ENCODE results near the gene ARFGEF2.
A peak's percentile ranks its signal among the peaks of the same experiment; 100 is the strongest.

The ARFGEF2 gene

DNA sequence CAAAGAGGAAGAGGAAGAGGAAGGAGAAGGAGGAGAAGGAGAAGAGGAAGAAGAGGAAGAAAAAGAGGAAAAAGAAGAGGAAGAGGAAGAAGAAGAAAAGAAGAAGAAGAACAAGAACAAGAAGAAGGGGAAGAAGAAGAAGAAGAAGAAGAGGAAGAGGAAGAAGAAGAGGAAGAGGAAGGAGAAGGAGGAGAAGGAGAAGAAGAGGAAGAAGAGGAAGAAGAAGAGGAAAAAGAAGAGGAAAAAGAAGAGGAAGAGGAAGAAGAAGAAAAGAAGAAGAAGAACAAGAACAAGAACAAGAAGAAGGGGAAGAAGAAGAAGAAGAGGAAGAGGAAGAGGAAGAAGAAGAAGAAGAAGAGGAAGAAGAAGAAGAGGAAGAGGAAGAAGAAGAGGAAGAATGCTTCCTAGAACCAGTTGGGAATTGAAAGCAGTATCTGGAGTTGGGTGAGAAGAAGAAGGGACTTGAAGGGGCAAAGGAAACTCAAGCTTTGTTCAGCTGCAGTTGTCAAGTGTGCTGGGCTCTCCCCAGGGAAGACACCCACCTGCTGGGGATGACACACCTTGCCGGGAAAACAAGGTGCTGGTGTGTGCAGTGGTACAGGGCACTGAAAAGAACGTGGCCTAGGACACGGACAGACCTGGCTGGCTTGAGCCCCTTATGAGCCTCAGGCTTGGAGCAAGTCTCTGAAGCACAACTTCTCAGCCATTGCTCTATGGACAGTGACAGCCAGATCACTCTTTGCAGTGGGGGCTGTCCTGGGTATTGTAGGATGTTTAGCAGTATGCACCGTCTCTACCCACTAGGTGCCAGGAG, 30.1 kb upstream of the ARFGEF2 start:
- DNase-seq (ENCODE audit: extremely low read depth, low read depth): no peak
- TF ChIP-seq, protein P1, sequence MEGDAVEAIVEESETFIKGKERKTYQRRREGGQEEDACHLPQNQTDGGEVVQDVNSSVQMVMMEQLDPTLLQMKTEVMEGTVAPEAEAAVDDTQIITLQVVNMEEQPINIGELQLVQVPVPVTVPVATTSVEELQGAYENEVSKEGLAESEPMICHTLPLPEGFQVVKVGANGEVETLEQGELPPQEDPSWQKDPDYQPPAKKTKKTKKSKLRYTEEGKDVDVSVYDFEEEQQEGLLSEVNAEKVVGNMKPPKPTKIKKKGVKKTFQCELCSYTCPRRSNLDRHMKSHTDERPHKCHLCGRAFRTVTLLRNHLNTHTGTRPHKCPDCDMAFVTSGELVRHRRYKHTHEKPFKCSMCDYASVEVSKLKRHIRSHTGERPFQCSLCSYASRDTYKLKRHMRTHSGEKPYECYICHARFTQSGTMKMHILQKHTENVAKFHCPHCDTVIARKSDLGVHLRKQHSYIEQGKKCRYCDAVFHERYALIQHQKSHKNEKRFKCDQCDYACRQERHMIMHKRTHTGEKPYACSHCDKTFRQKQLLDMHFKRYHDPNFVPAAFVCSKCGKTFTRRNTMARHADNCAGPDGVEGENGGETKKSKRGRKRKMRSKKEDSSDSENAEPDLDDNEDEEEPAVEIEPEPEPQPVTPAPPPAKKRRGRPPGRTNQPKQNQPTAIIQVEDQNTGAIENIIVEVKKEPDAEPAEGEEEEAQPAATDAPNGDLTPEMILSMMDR (IDR thresholded peaks at IDR 0.05; ENCODE audit: low read depth, low read length, missing control alignments): no peak
- no peak overlapping the region for H3K4me3 ChIP-seq (replicated peaks; ENCODE audit: low read depth, low read length)

DNA sequence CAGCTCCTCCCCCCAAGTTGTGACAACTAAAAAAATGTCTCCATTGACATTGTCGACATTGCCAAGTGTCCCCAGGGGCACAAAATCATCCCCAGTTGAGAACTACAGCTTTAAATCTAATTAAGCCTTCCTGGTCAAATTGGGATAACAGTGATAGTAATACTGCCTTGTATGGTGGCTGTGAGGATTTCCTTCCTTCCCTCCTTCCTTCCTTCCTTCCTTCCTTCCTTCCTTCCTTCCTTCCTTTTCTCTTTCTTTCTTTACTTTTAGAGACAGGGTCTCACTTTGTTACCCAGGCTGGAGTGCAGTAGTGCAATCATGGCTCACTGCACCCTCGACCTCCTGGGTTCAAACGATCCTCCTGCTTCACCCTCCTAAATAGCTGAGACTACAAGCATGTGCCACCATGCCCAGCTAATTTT, 29.5 kb upstream of the ARFGEF2 start:
- TF ChIP-seq, protein P1 (IDR thresholded peaks at IDR 0.05; ENCODE audit: low read depth, low read length, missing control alignments): no peak
- no peak for DNase-seq (ENCODE audit: extremely low read depth, low read depth)
- H3K4me3 ChIP-seq (replicated peaks; ENCODE audit: low read depth, low read length): no peak overlapping the region

DNA sequence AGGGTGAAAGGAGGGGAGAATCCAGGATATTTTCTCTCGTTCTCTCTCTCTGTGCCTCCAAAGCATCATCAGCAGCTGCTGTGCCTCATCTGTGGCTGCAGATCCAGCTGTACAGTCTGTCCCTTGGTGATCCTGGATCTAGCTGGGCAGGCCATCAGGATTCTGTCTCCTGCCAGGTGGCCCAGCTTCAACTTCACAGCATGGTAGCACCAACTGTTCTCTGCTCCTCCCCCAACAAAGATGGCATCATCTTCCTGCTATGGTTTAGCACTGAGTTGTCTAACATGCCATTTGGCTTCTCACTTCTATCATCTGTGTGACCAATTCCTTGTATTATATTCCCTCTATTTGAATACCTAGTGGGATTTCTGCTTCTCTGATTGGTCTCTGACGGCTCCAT, 28.6 kb upstream of the ARFGEF2 start:
- TF ChIP-seq, protein P1 (IDR thresholded peaks at IDR 0.05; ENCODE audit: low read depth, low read length, missing control alignments): no peak
- no peak for DNase-seq (ENCODE audit: extremely low read depth, low read depth)
- no peak overlapping the region for H3K4me3 ChIP-seq (replicated peaks; ENCODE audit: low read depth, low read length)

DNA sequence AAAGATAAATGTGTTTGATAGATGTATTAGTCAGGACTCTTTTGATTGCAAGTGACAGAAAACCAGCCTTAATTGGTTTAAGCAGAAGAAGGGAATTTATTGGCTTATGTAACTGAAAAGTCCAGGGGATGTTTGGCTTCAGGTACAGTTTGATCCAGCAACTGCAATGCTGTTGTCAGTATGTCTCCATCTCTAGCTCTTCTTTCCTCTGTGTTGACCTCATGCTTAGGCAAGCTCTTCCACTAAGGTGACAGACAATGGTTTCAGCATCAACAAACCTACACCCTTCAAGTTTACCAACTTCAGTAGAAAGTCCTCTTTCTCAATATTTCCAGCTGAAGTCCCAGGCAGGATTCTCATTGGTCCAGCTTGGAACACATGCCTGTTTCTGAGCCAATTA, 28.1 kb upstream of the ARFGEF2 start:
- TF ChIP-seq, protein P1 (IDR thresholded peaks at IDR 0.05; ENCODE audit: low read depth, low read length, missing control alignments): no peak
- no peak overlapping the region for H3K4me3 ChIP-seq (replicated peaks; ENCODE audit: low read depth, low read length)
- no peak for DNase-seq (ENCODE audit: extremely low read depth, low read depth)

DNA sequence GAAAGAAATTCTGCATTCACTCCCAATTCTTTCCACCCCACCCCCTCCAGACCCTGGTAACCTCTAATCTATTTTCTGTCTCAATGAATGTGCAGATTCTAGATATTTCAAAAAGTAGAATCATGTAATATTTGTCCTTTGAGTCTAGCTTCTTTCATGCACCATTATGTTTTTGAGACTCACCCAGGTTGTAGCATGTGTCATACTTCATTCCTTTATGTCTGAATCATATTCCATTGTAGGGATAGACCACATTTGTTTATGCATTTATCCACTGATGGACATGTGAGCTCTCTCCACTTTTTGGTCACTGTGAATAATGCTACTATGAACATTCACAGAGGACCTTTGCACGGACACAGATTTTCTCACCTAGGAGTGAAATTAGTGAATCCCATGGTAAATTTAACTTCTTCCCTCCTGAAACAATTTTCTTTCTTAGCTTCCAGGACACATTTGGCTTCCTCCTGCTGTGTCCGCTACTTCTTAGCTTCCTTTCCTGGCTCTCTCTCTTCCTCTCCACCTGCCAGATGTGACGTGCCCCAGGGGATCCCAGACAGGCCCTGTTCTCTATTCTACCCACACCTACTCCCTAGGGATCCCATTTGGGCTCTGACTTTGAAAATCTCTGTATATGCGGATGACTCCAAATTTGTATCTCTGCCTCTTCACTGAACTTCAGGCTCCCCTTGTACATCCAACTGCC, 24.1 kb upstream of the ARFGEF2 start:
- H3K4me3 ChIP-seq (replicated peaks; ENCODE audit: low read depth, low read length): no peak overlapping the region
- TF ChIP-seq, protein P1 (IDR thresholded peaks at IDR 0.05; ENCODE audit: low read depth, low read length, missing control alignments): no peak
- DNase-seq (ENCODE audit: extremely low read depth, low read depth): peak; percentile 61

DNA sequence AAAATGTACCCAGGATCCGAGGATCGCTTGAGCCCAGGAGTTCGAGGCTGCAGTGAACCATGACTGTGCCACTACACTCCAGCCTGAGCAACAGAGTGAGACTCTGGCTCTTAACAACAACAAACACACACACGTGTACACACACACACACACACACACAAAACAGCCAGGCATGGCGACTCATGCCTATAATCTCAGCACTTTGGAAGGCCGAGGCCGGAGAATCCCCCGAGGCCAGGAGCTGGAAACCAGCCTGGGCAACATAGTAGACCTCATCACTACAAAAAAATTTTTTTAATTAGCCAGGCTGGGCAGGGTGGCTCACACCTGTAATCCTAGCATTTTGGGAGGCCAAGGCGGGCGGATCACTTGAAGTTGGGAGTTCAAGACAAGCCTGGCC, 23.3 kb upstream of the ARFGEF2 start:
- TF ChIP-seq, protein P1 (IDR thresholded peaks at IDR 0.05; ENCODE audit: low read depth, low read length, missing control alignments): no peak
- DNase-seq (ENCODE audit: extremely low read depth, low read depth): no peak
- H3K4me3 ChIP-seq (replicated peaks; ENCODE audit: low read depth, low read length): no peak overlapping the region

All from HFF-Myc (cell line).